GM23338 (cell line): Measurements from ENCODE around the gene TCF20. TPM values are rescaled to one million over a fixed set of nuclear protein-coding genes. Genes with fewer than 3 reads are reported as not detected.

Source experiments
- ATAC-seq: fragments of 200-7000 bp; cut with Tn5 transposase; 3 replicates; pipeline ENCODE4 v1.9.1; 2020
- DNase-seq: peaks from one replicate; pipeline ENCODE4 v3.0.0-alpha.2; 2015; ENCODE audit warnings: low spot score
- H2AFZ ChIP-seq: fragments of 200-600 bp; sonication (generic); 2 replicates; pipeline ENCODE4 v1.8.0; 2016; ENCODE audit warnings: antibody characterized with exemption, mild to moderate bottlenecking, moderate library complexity
- H3F3A ChIP-seq: fragments of 200-600 bp; sonication (generic); replicated peaks from 2 replicates; pipeline ENCODE4 v1.8.0; 2017; ENCODE audit warnings: antibody characterized with exemption, mixed run types, low read depth
- H3K27ac ChIP-seq: fragments of 200-600 bp; sonication (generic); 2 replicates; pipeline ENCODE4 v1.6.1; 2016; ENCODE audit warnings: low read depth
- H3K27me3 ChIP-seq: fragments of 200-600 bp; sonication (generic); 2 replicates; pipeline ENCODE4 v1.8.0; 2016; ENCODE audit warnings: mild to moderate bottlenecking, mixed run types, moderate library complexity; ENCODE audit not compliant: insufficient read depth
- H3K36me3 ChIP-seq: fragments of 200-600 bp; sonication (generic); 2 replicates; pipeline ENCODE4 v1.8.0; 2016; ENCODE audit warnings: mild to moderate bottlenecking; ENCODE audit not compliant: insufficient read depth
- H3K4me1 ChIP-seq: fragments of 200-600 bp; sonication (generic); 2 replicates; pipeline ENCODE4 v1.8.0; 2016; ENCODE audit warnings: mild to moderate bottlenecking, moderate library complexity; ENCODE audit not compliant: insufficient read depth
- H3K4me2 ChIP-seq: fragments of 200-600 bp; sonication (generic); 2 replicates; pipeline ENCODE4 v1.7.1; 2017; ENCODE audit warnings: mixed run types
- H3K4me3 ChIP-seq: fragments of 200-600 bp; sonication (generic); 2 replicates; pipeline ENCODE4 v1.6.1; 2016; ENCODE audit warnings: mixed run types
- H3K79me2 ChIP-seq: fragments of 200-600 bp; sonication (generic); replicated peaks from 2 replicates; pipeline ENCODE4 v1.8.0; 2017; ENCODE audit warnings: mild to moderate bottlenecking; ENCODE audit not compliant: insufficient read depth
- H3K9me2 ChIP-seq: fragments of 200-600 bp; sonication (generic); 2 replicates; pipeline ENCODE4 v1.8.0; 2017; ENCODE audit not compliant: insufficient read depth
- H4K20me1 ChIP-seq: fragments of 200-600 bp; sonication (generic); replicated peaks from 2 replicates; pipeline ENCODE4 v1.8.0; 2017; ENCODE audit warnings: mild to moderate bottlenecking; ENCODE audit not compliant: insufficient read depth
- H3K27ac Mint-ChIP-seq: 2 replicates; pipeline ENCODE4 v1.8.0; 2020; ENCODE audit warnings: inconsistent platforms, mild to moderate bottlenecking, moderate library complexity, mixed read lengths
- H3K27me3 Mint-ChIP-seq: 3 replicates; pipeline ENCODE4 v1.8.0; 2022; ENCODE audit warnings: low read depth, mild to moderate bottlenecking, moderate library complexity, mixed read lengths, inconsistent platforms; ENCODE audit not compliant: insufficient read depth, poor library complexity
- H3K36me3 Mint-ChIP-seq: 3 replicates; pipeline ENCODE4 v1.8.0; 2021; ENCODE audit warnings: low read depth, mild to moderate bottlenecking, inconsistent platforms, moderate library complexity, mixed read lengths
- H3K4me1 Mint-ChIP-seq: 3 replicates; pipeline ENCODE4 v1.8.0; 2020; ENCODE audit warnings: mild to moderate bottlenecking, inconsistent platforms, mixed read lengths
- H3K4me3 Mint-ChIP-seq: 3 replicates; pipeline ENCODE4 v1.8.0; 2021; ENCODE audit warnings: moderate library complexity, mild to moderate bottlenecking, inconsistent platforms, mixed read lengths
- H3K9me3 Mint-ChIP-seq: 3 replicates; pipeline ENCODE4 v1.8.0; 2020; ENCODE audit warnings: moderate library complexity, mild to moderate bottlenecking, inconsistent platforms, mixed read lengths
- EZH2 ChIP-seq: fragments of 200-600 bp; sonication (generic); IDR thresholded peaks from one replicate; pipeline ENCODE4 v1.8.0; 2017; ENCODE audit warnings: antibody characterized with exemption, mild to moderate bottlenecking, low read depth; ENCODE audit not compliant: unreplicated experiment
- EZH2phosphoT487 ChIP-seq: fragments of 200-600 bp; sonication (generic); IDR thresholded peaks from one replicate; pipeline ENCODE4 v1.8.1; 2018; ENCODE audit warnings: antibody characterized with exemption; ENCODE audit not compliant: unreplicated experiment
- JUNB ChIP-seq: IDR thresholded peaks from one replicate; pipeline ENCODE4 v1.6.1; 2016; ENCODE audit warnings: antibody characterized with exemption; ENCODE audit not compliant: unreplicated experiment
- NANOG ChIP-seq: IDR thresholded peaks from 2 replicates; pipeline ENCODE4 v1.6.1; 2016; ENCODE audit warnings: antibody characterized with exemption, borderline replicate concordance
- POLR2AphosphoS5 ChIP-seq: IDR thresholded peaks from 2 replicates; pipeline ENCODE4 v1.6.1; 2016; ENCODE audit warnings: antibody characterized with exemption, low read depth
- STAT1 ChIP-seq: IDR thresholded peaks from one replicate; pipeline ENCODE4 v1.6.1; 2016; ENCODE audit warnings: antibody characterized with exemption; ENCODE audit not compliant: unreplicated experiment
- ZNF114 ChIP-seq: fragments of 250-450 bp; sonication (Bioruptor Pico); IDR thresholded peaks from 2 replicates; pipeline ENCODE4 v1.5.0; 2020; ENCODE audit warnings: mild to moderate bottlenecking, moderate library complexity
- ZNF331 ChIP-seq: fragments of 250-450 bp; sonication (Bioruptor Pico); IDR thresholded peaks from 2 replicates; pipeline ENCODE4 v1.5.0; 2020; ENCODE audit warnings: low read depth, mild to moderate bottlenecking, moderate library complexity
- polyA plus RNA-seq: library from polyadenylated mRNA; unstranded; fragments of >200 nt; fragmentation: Nextera tagmentation; extraction: Ambion mirVana; gene quantifications from 2 replicates; pipeline ENCODE4 v1.2.1, GENCODE V29; 2016
- total RNA-seq: library from RNA; depleted of rRNA; stranded (reverse); fragments of >200 nt; shearing (Covaris generic); gene quantifications from 2 replicates; pipeline ENCODE4 v1.2.3, GENCODE V29; 2014
- TF ChIP-seq, protein P1 (sequence below): IDR thresholded peaks from one replicate; pipeline ENCODE4 v1.6.1; 2018; ENCODE audit warnings: antibody characterized with exemption; ENCODE audit not compliant: unreplicated experiment
- TF ChIP-seq, protein P2 (sequence below), 2 experiments: fragments of 200-600 bp in 1 of 2; sonication (generic) in 1 of 2; conservative IDR thresholded peaks; 2 replicates each; pipeline versions ENCODE4 v1.5.1 to v1.6.1; 2016 to 2017; ENCODE audit warnings: antibody characterized with exemption in 2 of 2, low read depth in 2 of 2, mild to moderate bottlenecking in 2 of 2, moderate library complexity in 1 of 2
- TF ChIP-seq, protein P3 (sequence below): IDR thresholded peaks from 2 replicates; pipeline ENCODE4 v1.6.1; 2016; ENCODE audit warnings: antibody characterized with exemption

The TCF20 gene
- total and polyA plus RNA-seq, 2 experiments from 2014 or later = 6.4 to 68.7 TPM

DNA sequence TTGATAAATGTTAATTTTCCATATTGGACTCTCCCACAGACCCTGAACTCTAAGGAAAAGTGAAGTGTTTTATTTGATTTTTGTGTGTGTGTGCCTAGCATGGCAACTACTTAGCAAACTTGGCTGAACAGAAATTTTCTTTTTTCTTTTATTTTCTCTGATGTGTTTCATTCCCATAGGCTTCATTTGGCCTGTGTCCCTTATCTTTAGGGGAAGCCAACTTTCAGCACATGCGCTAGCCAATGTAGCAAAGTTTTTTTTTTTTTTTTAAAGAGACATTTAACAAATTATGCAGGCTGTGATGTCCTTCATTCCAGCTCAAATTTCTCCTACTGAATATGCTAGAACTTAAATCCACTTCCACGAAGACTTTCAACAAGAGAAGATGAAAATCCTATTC lies 14.2 kb downstream of the TCF20 start (continued):
- TF ChIP-seq, protein P1, sequence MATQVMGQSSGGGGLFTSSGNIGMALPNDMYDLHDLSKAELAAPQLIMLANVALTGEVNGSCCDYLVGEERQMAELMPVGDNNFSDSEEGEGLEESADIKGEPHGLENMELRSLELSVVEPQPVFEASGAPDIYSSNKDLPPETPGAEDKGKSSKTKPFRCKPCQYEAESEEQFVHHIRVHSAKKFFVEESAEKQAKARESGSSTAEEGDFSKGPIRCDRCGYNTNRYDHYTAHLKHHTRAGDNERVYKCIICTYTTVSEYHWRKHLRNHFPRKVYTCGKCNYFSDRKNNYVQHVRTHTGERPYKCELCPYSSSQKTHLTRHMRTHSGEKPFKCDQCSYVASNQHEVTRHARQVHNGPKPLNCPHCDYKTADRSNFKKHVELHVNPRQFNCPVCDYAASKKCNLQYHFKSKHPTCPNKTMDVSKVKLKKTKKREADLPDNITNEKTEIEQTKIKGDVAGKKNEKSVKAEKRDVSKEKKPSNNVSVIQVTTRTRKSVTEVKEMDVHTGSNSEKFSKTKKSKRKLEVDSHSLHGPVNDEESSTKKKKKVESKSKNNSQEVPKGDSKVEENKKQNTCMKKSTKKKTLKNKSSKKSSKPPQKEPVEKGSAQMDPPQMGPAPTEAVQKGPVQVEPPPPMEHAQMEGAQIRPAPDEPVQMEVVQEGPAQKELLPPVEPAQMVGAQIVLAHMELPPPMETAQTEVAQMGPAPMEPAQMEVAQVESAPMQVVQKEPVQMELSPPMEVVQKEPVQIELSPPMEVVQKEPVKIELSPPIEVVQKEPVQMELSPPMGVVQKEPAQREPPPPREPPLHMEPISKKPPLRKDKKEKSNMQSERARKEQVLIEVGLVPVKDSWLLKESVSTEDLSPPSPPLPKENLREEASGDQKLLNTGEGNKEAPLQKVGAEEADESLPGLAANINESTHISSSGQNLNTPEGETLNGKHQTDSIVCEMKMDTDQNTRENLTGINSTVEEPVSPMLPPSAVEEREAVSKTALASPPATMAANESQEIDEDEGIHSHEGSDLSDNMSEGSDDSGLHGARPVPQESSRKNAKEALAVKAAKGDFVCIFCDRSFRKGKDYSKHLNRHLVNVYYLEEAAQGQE = no peak
- TF ChIP-seq, protein P2, sequence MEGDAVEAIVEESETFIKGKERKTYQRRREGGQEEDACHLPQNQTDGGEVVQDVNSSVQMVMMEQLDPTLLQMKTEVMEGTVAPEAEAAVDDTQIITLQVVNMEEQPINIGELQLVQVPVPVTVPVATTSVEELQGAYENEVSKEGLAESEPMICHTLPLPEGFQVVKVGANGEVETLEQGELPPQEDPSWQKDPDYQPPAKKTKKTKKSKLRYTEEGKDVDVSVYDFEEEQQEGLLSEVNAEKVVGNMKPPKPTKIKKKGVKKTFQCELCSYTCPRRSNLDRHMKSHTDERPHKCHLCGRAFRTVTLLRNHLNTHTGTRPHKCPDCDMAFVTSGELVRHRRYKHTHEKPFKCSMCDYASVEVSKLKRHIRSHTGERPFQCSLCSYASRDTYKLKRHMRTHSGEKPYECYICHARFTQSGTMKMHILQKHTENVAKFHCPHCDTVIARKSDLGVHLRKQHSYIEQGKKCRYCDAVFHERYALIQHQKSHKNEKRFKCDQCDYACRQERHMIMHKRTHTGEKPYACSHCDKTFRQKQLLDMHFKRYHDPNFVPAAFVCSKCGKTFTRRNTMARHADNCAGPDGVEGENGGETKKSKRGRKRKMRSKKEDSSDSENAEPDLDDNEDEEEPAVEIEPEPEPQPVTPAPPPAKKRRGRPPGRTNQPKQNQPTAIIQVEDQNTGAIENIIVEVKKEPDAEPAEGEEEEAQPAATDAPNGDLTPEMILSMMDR (conservative IDR thresholded peaks at IDR 0.05; ENCODE audit: low read depth in 2 of 2) = no peak
- TF ChIP-seq ZNF114 (CRISPR knock-in tag) (no peak), EZH2phosphoT487 (no peak)

DNA sequence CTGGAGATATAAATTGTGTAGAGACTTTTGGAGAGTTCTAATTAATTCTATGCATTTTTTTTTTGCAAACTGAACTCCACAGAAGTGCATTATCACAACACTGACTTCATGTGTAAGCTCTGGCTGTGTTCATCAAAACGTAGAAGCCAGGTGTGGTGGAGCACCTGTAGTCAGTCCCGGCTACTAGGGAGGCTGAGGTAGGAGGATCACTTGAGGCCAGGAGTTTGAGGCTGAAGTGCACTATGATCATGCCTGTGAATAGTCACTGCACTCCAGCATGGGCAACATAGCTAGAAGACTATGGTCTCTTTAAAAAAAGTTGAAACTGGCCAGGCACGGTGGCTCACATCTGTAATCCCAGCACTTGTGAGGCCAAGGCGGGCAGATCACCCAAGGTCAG lies 20.6 kb downstream of the TCF20 start:
- no peak overlapping the region for H3K27ac Mint-ChIP-seq
- no peaks in the 10 kb centered on the region for H3K9me3 Mint-ChIP-seq
- TF ChIP-seq EZH2 (no peak), NANOG (no peak), ZNF114 (CRISPR knock-in tag) (no peak), ZNF331 (CRISPR knock-in tag) (no peak), JUNB (no peak), POLR2AphosphoS5 (no peak), EZH2phosphoT487 (no peak), STAT1 (no peak)
- TF ChIP-seq, protein P2 (conservative IDR thresholded peaks at IDR 0.05; ENCODE audit: low read depth in 2 of 2) = no peak
- TF ChIP-seq, protein P1 = no peak
- TF ChIP-seq, protein P3, sequence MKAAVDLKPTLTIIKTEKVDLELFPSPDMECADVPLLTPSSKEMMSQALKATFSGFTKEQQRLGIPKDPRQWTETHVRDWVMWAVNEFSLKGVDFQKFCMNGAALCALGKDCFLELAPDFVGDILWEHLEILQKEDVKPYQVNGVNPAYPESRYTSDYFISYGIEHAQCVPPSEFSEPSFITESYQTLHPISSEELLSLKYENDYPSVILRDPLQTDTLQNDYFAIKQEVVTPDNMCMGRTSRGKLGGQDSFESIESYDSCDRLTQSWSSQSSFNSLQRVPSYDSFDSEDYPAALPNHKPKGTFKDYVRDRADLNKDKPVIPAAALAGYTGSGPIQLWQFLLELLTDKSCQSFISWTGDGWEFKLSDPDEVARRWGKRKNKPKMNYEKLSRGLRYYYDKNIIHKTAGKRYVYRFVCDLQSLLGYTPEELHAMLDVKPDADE = no peak

More for the DNA sequence above, 20.6 kb downstream of the TCF20 start:
- no peaks in the 10 kb centered on the region for H3K27me3 ChIP-seq
- H3K36me3 Mint-ChIP-seq = no peaks in the 10 kb centered on the region
- H3K4me1 ChIP-seq = no peaks in the 10 kb centered on the region
- H3K36me3 ChIP-seq = no peaks in the 10 kb centered on the region
- ATAC-seq (no peak), DNase-seq (no peak)
- no peak overlapping the region for H3K4me2 ChIP-seq
- H3K27me3 Mint-ChIP-seq = no peaks in the 10 kb centered on the region
- H4K20me1 ChIP-seq = peaks cover 92% of the 10 kb centered on the region
- no peak overlapping the region for H2AFZ ChIP-seq
- no peaks in the 10 kb centered on the region; the same call in 2 of the 3 replicates for H3K4me1 Mint-ChIP-seq
- H3K27ac ChIP-seq = no peak overlapping the region
- peaks cover 99% of the 10 kb centered on the region for H3K79me2 ChIP-seq
- H3F3A ChIP-seq = 0 out of 2 replicates have a peak, but pooled peaks cover 3% of the 10 kb centered on the region
- H3K4me3 ChIP-seq = no peak overlapping the region
- H3K9me2 ChIP-seq = no peaks in the 10 kb centered on the region
- H3K4me3 Mint-ChIP-seq = no peak overlapping the region
